Calu3 (cell line): Measurements from ENCODE around the gene GRHL1. TPM values are rescaled to one million over a fixed set of nuclear protein-coding genes. Genes with fewer than 3 reads are reported as not detected.

ENCODE experiments used
- BruUV-seq: library from RNA; stranded (reverse); fragments of 400-500 nt; replicated peaks from 2 replicates; lab custom pipeline; 2021; lab: Mats Ljungman, UMichigan
- CTCF ChIA-PET: fragments of 300-600 bp; sonication (Branson Sonifier 250); formaldehyde crosslinking; loops from one replicate; lab custom pipeline; 2022; ENCODE audit warnings: antibody characterized with exemption; lab: Charles Lee
- DNase-seq: peaks from one replicate; pipeline ENCODE4 v3.0.0; 2022
- H3K27ac Mint-ChIP-seq: one replicate; pipeline ENCODE4 v1.8.0; 2022; ENCODE audit warnings: mixed read lengths; ENCODE audit not compliant: unreplicated experiment
- H3K27me3 Mint-ChIP-seq: one replicate; pipeline ENCODE4 v1.8.0; 2022; ENCODE audit warnings: mixed read lengths; ENCODE audit not compliant: unreplicated experiment
- H3K36me3 Mint-ChIP-seq: one replicate; pipeline ENCODE4 v1.8.0; 2022; ENCODE audit warnings: mild to moderate bottlenecking, moderate library complexity, mixed read lengths; ENCODE audit not compliant: insufficient read depth, unreplicated experiment
- H3K4me1 Mint-ChIP-seq: one replicate; pipeline ENCODE4 v1.8.0; 2022; ENCODE audit warnings: mild to moderate bottlenecking, low read depth, mixed read lengths; ENCODE audit not compliant: unreplicated experiment
- H3K4me3 Mint-ChIP-seq: one replicate; pipeline ENCODE4 v1.8.0; 2022; ENCODE audit warnings: mild to moderate bottlenecking, low read depth, moderate library complexity, mixed read lengths; ENCODE audit not compliant: unreplicated experiment
- H3K9me3 Mint-ChIP-seq: one replicate; pipeline ENCODE4 v1.8.0; 2022; ENCODE audit warnings: low read depth, mixed read lengths; ENCODE audit not compliant: unreplicated experiment
- CTCF ChIP-seq: fragments of 200-600 bp; IDR thresholded peaks from one replicate; pipeline ENCODE4 v1.8.0; 2022; ENCODE audit warnings: antibody characterized with exemption; ENCODE audit not compliant: unreplicated experiment
- intact Hi-C: fragments of 100-400 bp; cut with micrococcal nuclease; formaldehyde crosslinking; loops from one replicate; pipeline ENCODE4 v1.10.0; 2022; ENCODE audit not compliant: unreplicated experiment
- total RNA-seq: library from RNA; stranded (reverse); gene quantifications from 2 replicates; pipeline ENCODE4 v1.2.3, GENCODE V29; 2022

The GRHL1 gene
- total RNA-seq, 1 experiment from 2014 or later, result 11.7 TPM

- no TSS peak for BruUV-seq
- no peak overlapping the region for H3K4me3 Mint-ChIP-seq
- intact Hi-C loops, result no loop called here
- no peak for DNase-seq
- H3K4me1 Mint-ChIP-seq, result no peaks in the 10 kb centered on the region
- no peaks in the 10 kb centered on the region for H3K27me3 Mint-ChIP-seq
- CTCF ChIA-PET, result no interaction called here
- no peaks in the 10 kb centered on the region for H3K9me3 Mint-ChIP-seq
- TF ChIP-seq CTCF, result no peak
- peaks cover 1% of the 10 kb centered on the region for H3K36me3 Mint-ChIP-seq
- no peak overlapping the region for H3K27ac Mint-ChIP-seq
Observed at GRCh38 chr2:9992427-9993187, 41.1 kb downstream of the GRHL1 start.

GRCh38 chr2:9993488-9994165 lies 42.1 kb downstream of the GRHL1 start:
- H3K4me3 Mint-ChIP-seq, result no peak overlapping the region
- intact Hi-C loops, result no loop called here
- CTCF ChIA-PET, result no interaction called here
- no peaks in the 10 kb centered on the region for H3K27me3 Mint-ChIP-seq
- no peaks in the 10 kb centered on the region for H3K36me3 Mint-ChIP-seq
- H3K27ac Mint-ChIP-seq, result no peak overlapping the region
- no peak for DNase-seq
- TF ChIP-seq CTCF, result no peak
- H3K4me1 Mint-ChIP-seq, result no peaks in the 10 kb centered on the region
- H3K9me3 Mint-ChIP-seq, result no peaks in the 10 kb centered on the region
- no TSS peak for BruUV-seq

- CTCF ChIA-PET, result no interaction called here
- no peak for TF ChIP-seq CTCF
- no peak overlapping the region for H3K4me3 Mint-ChIP-seq
- H3K9me3 Mint-ChIP-seq, result no peaks in the 10 kb centered on the region
- DNase-seq, result no peak
- intact Hi-C loops, result no loop called here
- BruUV-seq, result no TSS peak
- H3K27me3 Mint-ChIP-seq, result no peaks in the 10 kb centered on the region
- peak overlapping the region; percentile 35 for H3K27ac Mint-ChIP-seq
- H3K36me3 Mint-ChIP-seq, result no peaks in the 10 kb centered on the region
- no peaks in the 10 kb centered on the region for H3K4me1 Mint-ChIP-seq
Observed at GRCh38 chr2:9994462-9994861, 43.0 kb downstream of the GRHL1 start.

- no peak for DNase-seq
- Mint-ChIP-seq H3K4me1 (no peaks in the 10 kb centered on the region), H3K36me3 (no peaks in the 10 kb centered on the region), H3K9me3 (no peaks in the 10 kb centered on the region), H3K27me3 (no peaks in the 10 kb centered on the region), H3K4me3 (no peak overlapping the region), H3K27ac (peak overlapping the region; percentile 35)
- no peak for TF ChIP-seq CTCF
- intact Hi-C loops, result no loop called here
- BruUV-seq, result no TSS peak
- CTCF ChIA-PET, result no interaction called here
Observed at GRCh38 chr2:9995059-9995458, 43.6 kb downstream of the GRHL1 start.
